Effector CD4-positive, alpha-beta T cell (primary cell): Measurements from ENCODE around the gene CD38.

Experiments
- DNase-seq: peaks from one replicate; pipeline ENCODE4 v3.0.0-alpha.2; 2020

CD38 gene

DNA sequence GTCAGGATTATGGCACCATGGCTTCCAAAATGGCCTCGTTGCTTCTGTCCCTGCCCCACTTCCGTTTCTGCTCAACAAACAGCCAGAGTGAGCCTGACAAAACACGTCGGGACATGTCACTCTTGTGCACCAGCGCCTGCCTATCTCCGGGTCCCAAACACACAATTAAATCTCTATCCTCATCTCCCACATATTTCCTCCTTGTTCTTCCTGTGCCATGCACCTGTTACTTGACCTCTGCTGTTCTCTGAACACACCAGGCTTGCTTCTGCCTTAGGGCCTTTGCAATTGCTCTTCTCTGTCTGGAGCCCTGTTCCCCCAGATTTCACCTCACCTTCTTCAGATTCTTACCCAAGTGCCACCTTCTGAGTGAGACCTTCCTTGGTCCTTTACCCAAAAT is 12.7 kb upstream of the CD38 start:
- no peak for DNase-seq

DNA sequence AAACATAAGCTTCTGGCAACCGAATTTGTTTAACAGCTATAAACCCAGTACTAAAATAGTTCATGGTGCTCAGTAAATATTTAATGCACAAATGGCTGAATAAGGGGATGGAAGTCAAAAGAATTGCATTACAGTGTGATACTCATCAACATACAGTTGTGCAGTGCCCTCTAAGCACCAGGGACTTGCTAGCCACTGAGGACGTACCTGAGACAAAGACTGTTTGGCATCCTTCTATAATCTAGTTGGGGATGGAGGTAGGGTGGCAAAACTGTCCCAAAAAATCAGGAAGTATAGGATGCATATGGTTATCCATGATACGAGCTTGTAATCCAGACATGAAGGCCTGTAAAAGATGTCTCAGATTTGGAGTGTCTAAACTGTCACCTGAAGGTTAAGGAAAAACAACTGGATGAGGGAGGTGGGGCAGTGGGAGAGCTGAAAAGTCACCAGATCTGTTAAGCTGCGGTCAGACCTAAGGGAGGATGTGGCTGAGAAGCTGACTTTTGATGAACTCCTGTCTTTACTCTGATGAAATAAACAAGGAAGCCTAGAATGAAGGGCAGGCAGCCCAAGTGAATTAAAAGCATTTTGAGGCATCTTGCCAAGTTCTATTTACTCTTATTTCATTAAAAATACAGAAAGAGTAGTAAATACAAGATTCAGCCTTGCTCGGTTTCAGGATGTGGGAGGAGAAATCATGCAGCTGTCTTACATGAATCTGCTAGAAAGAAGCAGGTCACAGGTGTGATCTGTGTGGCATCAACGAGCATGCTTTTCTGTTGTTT is 12.0 kb upstream of the CD38 start:
- DNase-seq = peak; percentile 23

DNA sequence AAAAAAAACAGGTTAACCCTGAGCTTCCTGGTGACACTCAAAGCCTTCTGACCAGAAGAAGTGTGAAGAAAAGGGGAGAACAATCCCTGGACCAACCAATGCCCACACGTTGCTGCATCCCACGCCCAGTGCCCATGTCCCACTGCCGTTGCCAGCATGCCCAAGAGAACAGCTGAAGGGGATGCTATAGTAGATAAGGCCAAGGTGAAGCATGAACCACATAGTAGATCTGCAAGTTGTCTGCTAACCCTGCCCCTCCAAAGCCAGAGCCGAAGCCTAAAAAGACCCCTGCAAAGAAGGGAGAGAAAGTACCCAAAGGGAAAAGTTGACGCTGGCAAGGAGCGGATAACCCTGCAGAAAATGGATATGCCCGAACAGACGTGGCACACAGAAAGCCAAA is 11.3 kb upstream of the CD38 start:
- DNase-seq = no peak

DNA sequence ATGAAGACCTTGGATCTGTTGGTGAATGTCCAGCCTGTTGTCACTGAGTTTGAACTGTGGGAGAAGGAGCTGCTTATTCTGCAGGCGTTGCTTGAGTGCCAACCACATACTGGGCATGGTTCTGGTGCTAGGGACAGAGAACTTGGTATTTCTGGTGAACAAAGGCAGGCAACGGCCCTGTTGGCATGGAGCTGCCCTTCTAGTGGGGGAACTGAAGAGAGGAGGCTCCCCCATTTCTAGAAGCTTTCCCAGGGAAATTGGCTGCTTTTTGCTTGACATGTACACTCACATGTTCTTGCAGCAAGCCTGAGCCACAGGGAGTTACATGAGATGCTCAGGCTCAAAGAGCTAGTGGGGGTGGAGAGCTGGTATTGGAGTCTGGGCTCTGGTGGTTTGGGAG is 8.9 kb upstream of the CD38 start:
- DNase-seq = no peak

DNA sequence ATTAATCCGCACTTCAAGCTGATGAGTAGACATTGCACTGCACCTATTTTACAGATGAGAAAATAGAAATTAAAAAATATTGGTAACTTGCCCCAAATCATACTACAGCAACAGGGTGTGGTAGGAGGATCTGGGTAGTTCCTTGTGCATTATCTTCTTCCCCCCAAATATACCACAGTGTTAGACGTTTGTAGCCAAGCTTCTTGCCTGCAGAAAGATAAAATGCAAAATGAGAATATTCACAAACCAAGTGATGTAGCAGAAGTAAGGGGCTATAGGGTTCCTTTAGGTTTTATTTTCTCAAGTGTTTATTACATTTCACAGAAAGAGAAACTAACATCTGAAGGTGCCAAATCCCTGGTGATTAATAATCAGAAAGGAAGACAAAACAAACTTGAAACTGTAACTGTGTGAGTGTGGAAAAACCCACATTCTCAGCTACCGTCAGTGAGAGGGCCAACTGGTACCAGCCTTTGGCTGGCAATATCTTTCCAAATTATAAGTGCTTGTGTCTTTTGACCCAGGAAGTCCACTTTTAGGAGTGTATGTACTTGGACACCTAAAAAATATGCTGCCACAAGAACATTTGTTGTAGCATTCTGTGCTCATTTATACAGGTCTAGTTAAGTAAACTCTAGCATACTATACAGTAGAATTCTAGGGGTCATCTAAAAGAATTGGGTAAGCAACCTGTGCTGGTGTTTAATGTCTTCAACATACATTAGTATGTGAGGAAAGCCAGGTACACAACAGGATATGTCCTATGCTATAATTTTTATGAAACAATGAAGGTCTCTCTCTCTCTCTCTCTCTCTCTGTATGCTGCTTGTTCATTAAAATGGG is 6.7 kb upstream of the CD38 start:
- no peak for DNase-seq

DNA sequence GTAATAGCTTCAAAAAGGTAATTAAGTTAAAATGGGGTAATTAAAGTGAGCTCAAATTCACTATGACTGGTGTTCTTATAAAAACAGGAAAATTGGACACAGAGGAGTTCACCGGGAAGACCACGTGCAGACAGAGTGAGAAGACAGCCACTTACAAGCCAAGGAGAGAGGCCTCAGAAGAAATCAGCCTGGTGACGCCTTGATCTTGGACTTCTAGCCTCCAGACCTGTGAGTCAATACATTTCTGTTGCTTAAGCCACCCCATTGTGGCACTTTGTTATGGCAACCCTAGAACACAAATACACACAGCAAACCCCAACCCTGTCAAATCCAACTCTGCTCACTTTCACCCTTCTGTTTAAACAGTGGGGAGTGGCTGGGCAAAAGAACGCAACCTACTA is 4.1 kb upstream of the CD38 start:
- DNase-seq = no peak

DNA sequence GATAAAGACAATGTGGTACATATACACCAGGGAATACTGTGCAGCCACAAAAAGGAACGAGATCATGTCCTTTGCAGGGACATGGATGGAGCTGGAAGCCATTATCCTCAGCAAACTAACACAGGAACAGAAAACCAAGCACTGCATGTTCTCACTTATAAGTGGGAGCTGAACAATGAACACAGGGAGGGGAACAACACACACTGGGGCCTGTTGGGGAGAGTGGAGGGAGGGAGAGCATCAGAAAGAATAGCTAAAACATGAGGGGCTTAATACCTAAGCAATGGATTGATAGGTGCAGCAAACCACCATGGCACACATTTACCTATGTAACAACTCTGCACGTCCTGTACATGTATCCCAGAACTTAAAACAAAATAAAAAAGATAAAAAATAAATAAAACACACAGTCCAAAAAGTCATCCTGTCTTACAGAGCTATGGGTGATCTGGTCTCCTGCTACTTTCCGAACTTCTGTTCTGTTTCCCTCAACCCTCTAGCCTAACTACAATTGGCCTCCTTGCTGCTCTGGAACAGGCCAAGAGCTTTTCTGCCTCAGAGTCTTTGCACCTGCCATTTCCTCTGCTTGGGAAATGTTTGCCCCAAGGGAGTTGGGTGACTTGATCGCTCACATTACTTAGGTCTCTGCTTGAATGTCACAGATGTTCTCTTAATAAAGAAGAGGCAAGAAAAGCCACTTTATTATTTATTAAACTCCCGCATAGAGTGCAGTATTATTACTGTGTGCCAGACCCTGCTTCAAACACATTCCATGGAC is 1.1 kb upstream of the CD38 start:
- no peak for DNase-seq

DNA sequence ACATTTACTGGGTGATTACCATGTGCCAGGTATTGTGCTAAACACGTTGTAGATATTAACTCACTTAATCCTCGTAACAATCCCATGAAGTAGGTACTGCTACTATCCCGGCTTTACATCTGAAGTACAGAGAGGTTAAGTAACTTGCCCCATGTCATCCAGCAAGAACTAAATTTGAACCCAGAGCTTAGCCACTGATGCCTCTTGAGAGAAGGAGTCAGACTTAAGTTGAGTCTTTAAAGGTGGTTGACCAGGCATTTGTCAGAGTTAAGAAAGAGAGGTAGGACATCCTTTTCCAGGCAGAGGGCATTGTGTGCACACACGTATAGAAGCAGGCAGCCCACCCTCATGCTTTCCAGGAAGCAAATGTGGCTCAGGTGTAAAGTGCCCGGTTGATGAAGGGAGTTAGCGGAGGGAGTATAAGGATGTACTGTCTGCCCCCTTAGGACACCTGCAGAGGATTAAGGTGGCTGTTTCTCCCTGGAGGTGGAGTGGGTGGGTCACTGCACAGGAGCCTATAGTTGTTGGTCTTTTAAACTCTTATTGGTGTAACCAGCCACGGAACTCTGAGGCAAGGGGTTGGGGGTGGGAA is 335 bp upstream of the CD38 start:
- no peak for DNase-seq

DNA sequence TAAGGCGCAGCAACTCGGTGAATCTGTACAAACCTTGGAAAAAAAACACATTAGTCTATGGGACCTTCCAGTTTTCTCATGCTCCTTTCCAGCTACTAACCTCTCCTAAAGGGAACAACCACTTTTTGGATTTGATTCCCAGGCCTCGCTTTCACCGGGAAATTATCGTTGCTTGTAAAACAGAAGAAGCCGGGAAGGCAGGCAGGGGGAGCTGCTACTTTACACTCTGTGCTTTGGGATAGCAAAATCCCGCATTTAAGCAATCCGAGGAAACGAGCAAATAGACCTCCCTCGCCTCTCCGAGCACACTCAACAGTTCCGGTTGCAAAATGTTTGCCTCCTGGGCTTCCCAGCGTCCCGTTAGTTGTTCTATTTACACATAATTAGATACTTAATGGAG is 1.2 kb downstream of the CD38 start:
- no peak for DNase-seq

DNA sequence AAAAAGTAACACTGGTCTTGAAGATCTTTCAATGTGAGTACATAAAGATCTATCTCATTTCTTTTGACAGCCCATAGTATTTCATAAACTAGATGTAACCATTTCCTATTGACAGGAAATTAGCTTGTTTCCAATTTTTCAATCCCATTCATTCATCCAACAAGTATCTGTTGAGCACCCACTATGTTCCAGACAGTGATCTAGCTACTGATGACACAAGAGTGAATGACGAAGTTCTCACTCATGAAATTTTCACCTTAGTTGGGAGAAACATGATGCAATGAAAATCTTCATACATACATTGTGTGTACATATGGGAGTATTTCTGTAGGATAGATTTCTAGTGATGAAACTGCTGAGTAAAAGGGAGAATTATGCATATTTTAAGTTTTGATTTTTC is 1.7 kb downstream of the CD38 start:
- no peak for DNase-seq

DNA sequence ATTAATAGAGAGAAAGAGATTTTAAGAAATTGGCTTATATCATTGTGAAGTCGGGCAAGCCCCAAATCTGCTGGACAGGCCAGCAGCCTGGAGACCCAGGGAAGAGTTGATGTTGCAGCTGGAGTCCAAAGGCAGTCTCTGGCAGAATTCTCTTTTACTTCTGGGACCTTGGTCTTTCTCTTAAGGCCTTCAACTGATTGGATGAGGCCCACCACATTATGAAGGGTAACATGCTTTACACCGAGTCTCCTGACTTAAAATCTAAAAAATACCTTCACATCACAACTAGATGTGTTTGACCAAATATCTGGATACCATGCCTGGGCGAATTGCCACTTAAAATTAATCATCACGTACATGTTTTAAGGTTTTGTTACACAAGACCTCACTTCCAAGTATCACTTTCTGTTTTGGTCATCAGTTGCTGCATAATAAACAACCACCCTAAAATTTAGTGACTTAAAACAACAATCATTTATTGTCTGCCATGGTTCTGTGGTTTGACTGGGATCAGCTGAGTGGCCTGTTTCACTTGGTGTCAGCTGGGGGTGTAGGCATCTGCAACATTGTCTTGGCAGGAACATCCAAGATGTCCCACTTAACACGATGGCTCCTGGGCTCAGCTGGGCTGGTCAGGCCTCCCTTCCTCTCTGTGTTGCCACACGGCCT is 3.4 kb downstream of the CD38 start:
- DNase-seq = no peak

DNA sequence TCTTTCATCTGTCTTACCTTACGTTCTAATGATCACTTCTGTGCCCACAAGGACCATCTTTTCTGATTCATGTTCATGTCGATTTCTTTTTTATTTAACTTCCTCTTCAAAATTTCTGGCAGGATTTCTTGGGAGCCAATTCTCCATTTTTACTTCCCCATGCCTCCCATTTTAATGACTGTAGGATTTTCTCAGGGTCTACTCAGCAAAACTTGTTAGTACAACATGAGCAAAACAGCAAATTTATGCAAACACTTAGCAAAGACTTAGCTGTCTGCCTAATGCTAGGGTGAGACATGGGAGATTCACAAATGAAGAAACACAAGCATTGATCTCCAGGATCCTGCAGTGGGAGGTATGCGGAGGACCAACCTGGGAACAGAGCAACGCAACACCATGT is 5.5 kb downstream of the CD38 start:
- no peak for DNase-seq

DNA sequence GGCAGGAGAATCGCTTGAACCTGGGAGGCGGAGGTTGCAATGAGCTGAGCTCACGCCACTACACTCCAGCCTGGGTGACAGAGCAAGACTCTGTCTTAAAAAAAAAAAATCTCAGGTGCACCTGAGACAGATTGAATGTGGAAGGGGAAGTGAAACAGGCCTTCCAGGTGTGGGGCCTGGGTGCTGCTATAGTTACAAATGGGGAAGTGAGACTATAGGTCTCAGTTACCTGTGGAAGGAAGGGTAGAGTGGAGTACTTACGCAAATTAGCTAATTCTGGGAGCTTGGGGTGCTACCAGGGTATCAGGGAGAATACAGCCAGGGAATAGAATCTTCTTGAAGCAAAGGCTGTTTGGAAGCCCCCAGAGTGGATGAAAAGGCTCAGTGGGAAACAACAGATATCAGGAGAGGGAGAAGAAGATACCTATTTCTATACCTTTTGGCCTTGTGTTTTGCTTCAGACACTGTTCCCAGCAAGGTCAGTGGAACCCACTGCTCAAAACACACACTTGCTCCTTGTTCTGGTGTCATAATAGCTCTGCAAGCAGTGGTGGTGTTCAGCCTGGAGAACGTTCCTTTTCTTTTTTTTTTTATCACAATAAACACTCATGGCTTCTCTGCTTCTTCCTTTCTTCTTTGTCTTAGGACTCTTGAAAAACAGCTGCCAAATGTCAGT is 7.0 kb downstream of the CD38 start:
- no peak for DNase-seq

DNA sequence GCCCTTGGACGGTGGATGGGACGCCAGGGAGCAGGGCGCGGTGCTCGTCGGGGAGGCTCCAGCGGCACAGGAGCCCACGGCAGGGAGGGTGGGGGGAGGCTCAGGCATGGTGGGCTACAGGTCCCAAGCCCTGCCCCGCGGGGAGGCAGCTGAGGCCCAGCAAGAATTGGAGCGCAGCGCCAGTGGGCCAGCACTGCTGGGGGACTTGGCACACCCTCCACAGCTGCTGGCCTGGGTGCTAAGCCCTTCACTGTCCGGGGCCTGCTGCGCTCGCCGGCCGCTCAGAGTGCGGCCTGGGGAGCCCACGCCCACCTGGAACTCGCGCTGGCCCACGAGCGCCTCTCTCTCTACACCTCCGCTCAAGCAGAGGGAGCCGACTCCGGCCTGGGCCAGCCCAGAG is 8.6 kb downstream of the CD38 start:
- no peak for DNase-seq

DNA sequence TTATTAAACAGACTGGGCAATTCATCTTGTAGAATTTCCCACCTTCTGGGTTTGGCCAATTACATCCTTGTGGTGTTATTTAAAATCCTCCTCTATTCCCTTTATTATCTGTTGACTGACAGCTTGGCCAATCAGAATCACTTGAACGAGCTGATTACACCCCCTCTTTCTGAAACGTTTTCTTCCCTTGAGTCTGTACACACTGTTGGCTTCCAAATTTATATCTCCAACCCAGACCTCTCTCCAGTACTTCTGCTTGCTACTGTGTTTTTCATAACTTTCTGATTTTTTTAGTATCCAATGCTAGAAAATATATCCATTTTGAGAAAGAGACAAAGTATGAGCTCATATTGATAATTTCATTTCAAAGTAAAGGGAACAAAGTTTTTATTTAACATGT is 14.8 kb downstream of the CD38 start:
- no peak for DNase-seq

DNA sequence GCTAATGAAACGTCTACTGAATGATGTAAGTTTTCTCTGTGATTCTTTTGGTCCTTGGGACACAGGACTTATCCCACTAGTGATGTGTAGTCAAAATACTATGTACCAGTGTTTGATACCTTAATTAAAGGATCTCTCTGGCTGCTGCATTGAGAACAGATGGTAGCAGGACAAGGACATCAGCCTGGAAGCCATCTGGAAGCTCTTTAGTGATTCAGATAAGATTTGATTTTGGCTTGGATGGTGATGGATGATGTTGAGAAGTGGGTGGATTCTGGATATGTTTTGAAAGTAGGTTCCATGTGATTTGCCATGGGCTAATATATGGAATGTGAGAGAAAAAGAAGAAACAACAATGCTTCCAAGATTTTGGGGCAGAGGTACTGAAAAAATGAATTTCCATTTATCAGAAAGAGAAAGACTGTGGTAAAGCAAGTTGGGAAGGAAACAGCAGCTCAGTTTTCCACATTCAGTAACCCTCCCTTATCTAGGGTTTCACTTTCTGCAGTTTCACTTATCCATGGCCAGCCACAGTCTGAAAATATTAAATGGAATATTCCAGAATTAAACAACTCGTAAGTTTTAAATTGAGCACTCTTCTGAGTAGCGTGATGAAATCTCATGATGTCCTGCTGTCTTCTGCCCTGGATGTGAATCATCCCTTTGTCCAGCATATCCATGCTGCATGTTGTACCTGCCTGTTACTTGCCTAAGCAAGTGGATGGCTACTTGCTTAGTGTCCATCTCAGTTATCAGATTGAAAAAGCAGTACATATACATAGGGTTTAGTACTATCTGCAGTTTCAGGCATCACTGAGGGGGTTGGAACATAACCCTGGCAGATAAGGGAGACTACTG is 15.6 kb downstream of the CD38 start:
- DNase-seq = no peak

DNA sequence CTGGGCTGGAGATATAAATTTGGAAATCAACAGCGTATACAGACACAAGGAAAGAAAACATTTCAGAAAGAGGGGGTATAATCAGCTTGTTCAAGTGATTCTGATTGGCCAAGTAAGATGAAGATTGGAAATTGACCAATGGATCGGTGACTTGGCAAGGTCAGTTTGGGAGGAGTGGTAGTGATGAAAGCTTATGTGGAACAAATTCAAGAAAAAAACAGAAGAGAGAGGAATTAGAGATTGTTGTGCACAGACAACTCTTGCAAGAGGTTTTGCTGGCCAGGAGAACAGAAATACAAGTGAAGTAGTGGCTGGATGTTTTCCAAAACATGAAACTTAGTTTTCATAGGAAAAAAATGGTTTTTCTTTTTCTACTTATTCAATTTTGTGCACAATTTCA is 16.3 kb downstream of the CD38 start:
- DNase-seq = no peak

DNA sequence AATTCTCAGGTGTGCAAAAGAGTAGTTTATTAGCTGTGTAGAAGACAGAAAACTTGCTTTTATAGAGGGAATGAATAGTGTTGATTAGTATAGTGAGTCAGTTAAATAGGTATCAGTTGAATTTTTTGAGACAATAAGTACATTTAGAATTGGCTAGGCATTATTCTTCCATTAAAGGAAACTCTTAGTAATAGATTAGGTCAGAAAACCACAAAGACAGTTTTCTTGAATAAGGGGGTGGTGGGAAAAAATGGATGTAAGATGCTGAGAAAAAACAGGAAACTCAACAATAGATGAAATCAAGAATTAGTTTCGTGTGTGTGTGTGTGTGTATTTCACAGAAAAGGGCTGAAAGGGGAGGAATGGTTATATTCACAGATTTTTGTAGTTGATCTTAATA is 16.8 kb downstream of the CD38 start:
- DNase-seq = no peak

DNA sequence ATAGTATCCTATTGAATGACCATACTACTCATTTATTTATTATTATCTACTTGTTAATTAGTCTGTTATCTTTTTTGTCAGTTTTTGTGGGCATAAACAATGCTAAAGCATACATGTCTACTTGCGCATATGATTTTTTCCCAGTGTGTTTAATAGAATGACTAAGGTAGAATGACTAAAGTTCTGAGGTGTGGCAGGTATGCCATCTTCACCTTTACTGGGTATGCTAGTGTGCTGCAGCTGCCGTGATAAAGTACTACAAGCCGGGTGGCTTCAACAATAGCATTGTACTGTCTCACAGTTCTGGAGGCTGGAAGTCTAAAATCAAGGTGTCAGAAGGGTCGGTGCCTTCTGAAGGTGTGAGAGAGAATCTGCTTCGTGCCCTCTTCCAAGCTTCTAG is 19.2 kb downstream of the CD38 start:
- no peak for DNase-seq

DNA sequence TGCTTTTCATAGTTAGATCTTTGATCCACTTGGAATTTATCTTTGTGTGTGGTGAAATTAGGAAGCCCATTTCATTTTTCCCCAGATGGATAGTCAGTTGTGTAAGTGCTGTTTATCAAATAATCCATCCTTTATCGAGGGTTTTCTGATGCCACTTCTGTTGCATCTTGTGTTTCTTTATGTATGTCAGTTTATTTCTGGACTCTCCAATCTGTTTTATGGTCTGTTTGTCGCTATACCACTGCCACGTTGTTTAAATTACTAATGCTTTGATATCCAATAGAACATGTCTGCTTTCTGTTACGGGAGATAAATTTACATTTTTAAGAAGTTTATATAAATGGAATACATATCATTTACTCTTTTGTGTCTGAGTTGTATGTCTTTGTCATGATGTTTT is 21.0 kb downstream of the CD38 start:
- no peak for DNase-seq

DNA sequence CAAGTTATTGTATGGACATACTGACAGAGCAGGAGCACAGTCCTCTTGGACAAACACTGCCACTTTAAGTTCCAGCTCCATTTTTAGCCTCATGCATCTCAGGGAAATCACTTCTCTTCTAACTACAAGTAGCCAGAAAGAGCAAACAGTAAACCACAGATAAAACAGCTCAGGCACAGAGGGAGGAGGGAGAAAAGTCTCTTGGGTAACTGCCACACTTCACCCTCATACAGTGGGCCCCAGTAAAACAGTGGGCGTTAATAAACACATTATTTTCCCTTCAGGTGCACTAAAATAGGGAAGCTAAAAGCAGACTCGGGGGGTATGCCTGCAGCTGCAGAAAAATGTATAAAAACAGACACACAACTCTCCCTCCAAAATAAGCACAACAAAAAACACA is 21.6 kb downstream of the CD38 start:
- DNase-seq = no peak
